Smooth muscle cell (in vitro differentiated cells): ENCODE results near the gene ACVR1. TPM values are rescaled to one million over a fixed set of nuclear protein-coding genes. Genes with fewer than 3 reads are reported as not detected.

ENCODE experiments used
- DNase-seq: peaks from one replicate; lab custom pipeline; 2025; ENCODE audit not compliant: unreplicated experiment; lab: John Stamatoyannopoulos, UW
- H2AFZ ChIP-seq: fragments of 200-600 bp; sonication (generic); 2 replicates; pipeline ENCODE4 v1.6.0; 2016; ENCODE audit warnings: antibody characterized with exemption, low read depth, mild to moderate bottlenecking
- H3F3A ChIP-seq: fragments of 200-600 bp; sonication (generic); 2 replicates; pipeline ENCODE4 v1.6.0; 2017; ENCODE audit warnings: antibody characterized with exemption, low read depth
- H3K27ac ChIP-seq: fragments of 200-600 bp; sonication (generic); 2 replicates; pipeline ENCODE4 v1.5.1; 2016; ENCODE audit warnings: low read depth, mild to moderate bottlenecking
- H3K27me3 ChIP-seq: fragments of 200-600 bp; sonication (generic); 2 replicates; pipeline ENCODE4 v1.6.1; 2016; ENCODE audit warnings: low read depth, mild to moderate bottlenecking
- H3K36me3 ChIP-seq: fragments of 200-600 bp; sonication (generic); 2 replicates; pipeline ENCODE4 v1.5.1; 2016; ENCODE audit warnings: low read depth
- H3K4me1 ChIP-seq: fragments of 200-600 bp; sonication (generic); 2 replicates; pipeline ENCODE4 v1.5.1; 2016; ENCODE audit warnings: low read depth
- H3K4me2 ChIP-seq: fragments of 200-600 bp; sonication (generic); 2 replicates; pipeline ENCODE4 v1.6.0; 2016; ENCODE audit warnings: mild to moderate bottlenecking
- H3K4me3 ChIP-seq: fragments of 200-600 bp; sonication (generic); 2 replicates; pipeline ENCODE4 v1.5.1; 2016; ENCODE audit warnings: mild to moderate bottlenecking
- H3K79me2 ChIP-seq: fragments of 200-600 bp; sonication (generic); 2 replicates; pipeline ENCODE4 v1.6.0; 2016; ENCODE audit warnings: low read depth, mild to moderate bottlenecking
- H3K9ac ChIP-seq: fragments of 200-600 bp; sonication (generic); 2 replicates; pipeline ENCODE4 v1.6.0; 2016; ENCODE audit warnings: low read depth
- H3K9me3 ChIP-seq: fragments of 200-600 bp; sonication (generic); replicated peaks from 2 replicates; pipeline ENCODE4 v1.5.1; 2016; ENCODE audit warnings: low read depth
- H4K20me1 ChIP-seq: fragments of 200-600 bp; sonication (generic); 2 replicates; pipeline ENCODE4 v1.6.0; 2016; ENCODE audit warnings: low read depth
- whole genome bisulfite sequencing: methylation state at CpG from one replicate; pipeline ENCODE4 v1.1.7; 2016; ENCODE audit warnings: low lambda C conversion rate; 5-methylcytosine and 5-hydroxymethylcytosine counted together
- polyA plus RNA-seq: library from polyadenylated mRNA; unstranded; fragments of >200 nt; fragmentation: Nextera tagmentation; extraction: Ambion mirVana; gene quantifications from 2 replicates; pipeline ENCODE4 v1.2.1, GENCODE V29; 2016
- total RNA-seq: library from RNA; depleted of rRNA; stranded (reverse); fragments of >200 nt; gene quantifications from 2 replicates; pipeline ENCODE4 v1.2.3, GENCODE V29; 2014
- TF ChIP-seq, protein P1 (sequence below): fragments of 200-600 bp; sonication (generic); IDR thresholded peaks from 2 replicates; pipeline ENCODE4 v1.5.1; 2017; ENCODE audit warnings: borderline replicate concordance, mild to moderate bottlenecking, antibody characterized with exemption; ENCODE audit not compliant: insufficient read depth, poor library complexity, severe bottlenecking

The ACVR1 gene
- total and polyA plus RNA-seq, 2 experiments from 2014 or later = 27.2 to 32.7 TPM

DNA sequence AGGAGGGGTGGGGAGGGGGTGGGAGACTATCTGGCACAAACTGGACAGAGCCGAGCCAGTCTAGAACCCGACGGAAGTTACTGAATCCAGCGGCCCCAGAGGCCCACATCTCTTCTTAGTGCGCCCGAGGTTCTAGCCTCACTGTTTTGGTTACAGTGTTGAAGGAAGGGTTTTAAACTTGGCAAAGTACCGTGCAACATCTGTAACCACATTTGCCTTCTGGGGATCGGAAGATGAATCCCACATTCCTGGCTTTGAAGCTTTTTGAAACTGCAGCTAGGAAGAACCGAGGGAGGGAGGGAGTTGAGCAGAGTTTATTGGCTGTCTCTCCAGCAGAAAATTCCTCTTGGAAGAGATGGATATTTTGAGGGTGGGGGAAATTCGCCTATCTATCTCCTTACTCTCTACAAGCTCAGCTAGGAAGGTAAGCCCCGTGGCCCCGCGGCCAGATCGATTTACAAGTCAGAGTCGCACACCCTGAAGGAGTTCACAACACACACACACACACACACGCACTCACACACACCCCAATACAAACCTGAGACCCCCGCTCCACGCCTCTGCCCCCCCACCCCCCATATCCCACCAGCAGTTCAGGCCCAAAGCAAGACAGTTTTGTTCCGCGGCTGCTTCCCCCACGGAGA, 1.0 kb downstream of the ACVR1 start:
- no peaks in the 10 kb centered on the region for H3K9me3 ChIP-seq
- no peak for DNase-seq
- peaks cover 12% of the 10 kb centered on the region for H3K4me1 ChIP-seq
- H3K9ac ChIP-seq = peak overlapping the region; percentile 86
- peaks cover 47% of the 10 kb centered on the region for H4K20me1 ChIP-seq
- under 1% methylated on average over 20 of the region's 21 CpGs for WGBS
- TF ChIP-seq, protein P1, sequence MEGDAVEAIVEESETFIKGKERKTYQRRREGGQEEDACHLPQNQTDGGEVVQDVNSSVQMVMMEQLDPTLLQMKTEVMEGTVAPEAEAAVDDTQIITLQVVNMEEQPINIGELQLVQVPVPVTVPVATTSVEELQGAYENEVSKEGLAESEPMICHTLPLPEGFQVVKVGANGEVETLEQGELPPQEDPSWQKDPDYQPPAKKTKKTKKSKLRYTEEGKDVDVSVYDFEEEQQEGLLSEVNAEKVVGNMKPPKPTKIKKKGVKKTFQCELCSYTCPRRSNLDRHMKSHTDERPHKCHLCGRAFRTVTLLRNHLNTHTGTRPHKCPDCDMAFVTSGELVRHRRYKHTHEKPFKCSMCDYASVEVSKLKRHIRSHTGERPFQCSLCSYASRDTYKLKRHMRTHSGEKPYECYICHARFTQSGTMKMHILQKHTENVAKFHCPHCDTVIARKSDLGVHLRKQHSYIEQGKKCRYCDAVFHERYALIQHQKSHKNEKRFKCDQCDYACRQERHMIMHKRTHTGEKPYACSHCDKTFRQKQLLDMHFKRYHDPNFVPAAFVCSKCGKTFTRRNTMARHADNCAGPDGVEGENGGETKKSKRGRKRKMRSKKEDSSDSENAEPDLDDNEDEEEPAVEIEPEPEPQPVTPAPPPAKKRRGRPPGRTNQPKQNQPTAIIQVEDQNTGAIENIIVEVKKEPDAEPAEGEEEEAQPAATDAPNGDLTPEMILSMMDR = no peak
- H3K4me3 ChIP-seq = peak overlapping the region; percentile 85
- H3K4me2 ChIP-seq = peak overlapping the region; percentile 88
- H3K27ac ChIP-seq = peak overlapping the region; percentile 85
- no peaks in the 10 kb centered on the region for H3K36me3 ChIP-seq
- peaks cover 5% of the 10 kb centered on the region for H3F3A ChIP-seq
- no peaks in the 10 kb centered on the region for H3K27me3 ChIP-seq
- peak overlapping the region; percentile 34 for H2AFZ ChIP-seq
- H3K79me2 ChIP-seq = peaks cover 48% of the 10 kb centered on the region

DNA sequence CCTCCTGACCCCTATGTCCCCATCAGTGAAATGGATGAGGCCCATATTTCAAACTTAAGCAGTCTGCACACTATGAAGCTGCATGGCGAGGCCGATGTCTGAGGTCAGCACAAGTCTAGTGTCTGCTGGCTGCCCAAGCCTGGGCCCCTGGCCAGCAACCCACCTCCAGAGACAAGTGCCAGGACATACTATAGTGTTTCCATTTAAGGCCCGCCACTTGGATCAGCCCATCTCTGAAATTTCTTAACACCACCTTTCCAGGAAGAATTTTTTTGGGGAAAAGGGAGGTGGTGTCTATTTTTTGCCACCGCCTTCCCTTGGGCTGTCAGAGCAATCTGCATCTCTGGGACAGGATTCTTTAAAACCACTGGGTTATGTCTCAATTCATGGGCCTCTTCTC, 1.8 kb downstream of the ACVR1 start:
- Histone ChIP-seq H2AFZ (no peak overlapping the region), H3F3A (peaks cover 5% of the 10 kb centered on the region), H3K27ac (peak overlapping the region; percentile 85), H3K4me3 (peak overlapping the region; percentile 85), H3K27me3 (no peaks in the 10 kb centered on the region), H3K36me3 (no peaks in the 10 kb centered on the region), H3K9ac (peak overlapping the region; percentile 86), H3K79me2 (peaks cover 56% of the 10 kb centered on the region), H4K20me1 (peaks cover 54% of the 10 kb centered on the region), H3K4me2 (peak overlapping the region; percentile 88), H3K4me1 (peaks cover 12% of the 10 kb centered on the region), H3K9me3 (no peaks in the 10 kb centered on the region)
- DNase-seq = no peak
- WGBS = 61% methylated on average over 4 of the region's 4 CpGs
- TF ChIP-seq, protein P1 = no peak

DNA sequence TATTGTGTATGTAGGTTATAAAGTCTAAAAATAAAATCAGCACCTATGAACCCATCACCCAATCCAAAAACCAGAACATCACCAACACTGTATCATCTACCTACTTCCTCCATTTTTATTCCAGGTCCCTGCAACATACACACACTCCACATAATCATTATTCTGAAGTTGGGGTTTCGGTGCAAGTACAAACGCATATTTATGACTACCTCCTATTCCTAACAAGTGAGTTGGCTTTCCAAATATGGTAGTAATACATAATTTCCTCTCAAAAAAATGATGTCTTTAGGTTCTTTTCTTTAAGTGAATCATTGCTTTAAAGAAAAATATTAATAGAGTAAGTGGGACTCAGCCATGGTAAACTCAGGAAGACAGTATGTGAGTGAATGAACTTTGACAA, 3.3 kb downstream of the ACVR1 start:
- no peaks in the 10 kb centered on the region for H3K27me3 ChIP-seq
- peaks cover 68% of the 10 kb centered on the region for H4K20me1 ChIP-seq
- no peak overlapping the region for H3K4me2 ChIP-seq
- TF ChIP-seq, protein P1 = no peak
- peaks cover 12% of the 10 kb centered on the region for H3K4me1 ChIP-seq
- no peaks in the 10 kb centered on the region for H3K9me3 ChIP-seq
- H3F3A ChIP-seq = peaks cover 5% of the 10 kb centered on the region
- H3K79me2 ChIP-seq = peaks cover 72% of the 10 kb centered on the region
- 87% methylated on average over 2 of the region's 2 CpGs for WGBS
- no peak overlapping the region for H2AFZ ChIP-seq
- no peak for DNase-seq
- H3K27ac ChIP-seq = no peak overlapping the region
- H3K9ac ChIP-seq = no peak overlapping the region
- no peak overlapping the region for H3K4me3 ChIP-seq
- H3K36me3 ChIP-seq = no peaks in the 10 kb centered on the region

DNA sequence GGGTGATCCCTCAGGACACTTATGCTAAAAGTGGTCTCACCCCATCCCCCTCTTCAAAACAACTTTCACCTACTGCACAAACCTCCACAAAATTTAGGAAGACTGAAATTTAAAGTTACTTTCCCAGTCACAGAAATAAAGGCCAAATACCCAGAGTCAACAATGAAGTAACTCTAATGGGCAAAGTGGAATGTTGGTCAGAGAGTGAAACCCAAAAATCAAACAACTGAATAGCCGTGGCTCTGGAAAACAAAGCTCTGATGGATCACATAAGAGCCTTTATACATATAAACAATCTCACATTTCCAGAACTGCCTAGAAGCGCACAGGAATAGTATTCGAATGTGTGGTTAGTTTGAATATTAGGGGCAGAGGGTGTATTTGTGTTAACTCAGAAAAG, 4.7 kb downstream of the ACVR1 start:
- Histone ChIP-seq H3K27me3 (no peaks in the 10 kb centered on the region), H3K4me2 (no peak overlapping the region), H3K9ac (no peak overlapping the region), H3K9me3 (no peaks in the 10 kb centered on the region), H3K36me3 (no peaks in the 10 kb centered on the region), H4K20me1 (peaks cover 82% of the 10 kb centered on the region), H2AFZ (no peak overlapping the region), H3K4me1 (peaks cover 17% of the 10 kb centered on the region), H3K4me3 (no peak overlapping the region), H3K79me2 (peaks cover 84% of the 10 kb centered on the region), H3F3A (no peaks in the 10 kb centered on the region), H3K27ac (no peak overlapping the region)
- TF ChIP-seq, protein P1 = no peak
- no peak for DNase-seq
- WGBS = 80% methylated on average over 3 of the region's 3 CpGs
